NCI-H82 treated with DMSO at 0.1 percent for 48 hours (cell line): Measurements from ENCODE around the gene TRAPPC5.

Experiments
- DNase-seq: peaks from one replicate; lab custom pipeline; 2025; ENCODE audit not compliant: unreplicated experiment; lab: John Stamatoyannopoulos, UW

Gene TRAPPC5

DNA sequence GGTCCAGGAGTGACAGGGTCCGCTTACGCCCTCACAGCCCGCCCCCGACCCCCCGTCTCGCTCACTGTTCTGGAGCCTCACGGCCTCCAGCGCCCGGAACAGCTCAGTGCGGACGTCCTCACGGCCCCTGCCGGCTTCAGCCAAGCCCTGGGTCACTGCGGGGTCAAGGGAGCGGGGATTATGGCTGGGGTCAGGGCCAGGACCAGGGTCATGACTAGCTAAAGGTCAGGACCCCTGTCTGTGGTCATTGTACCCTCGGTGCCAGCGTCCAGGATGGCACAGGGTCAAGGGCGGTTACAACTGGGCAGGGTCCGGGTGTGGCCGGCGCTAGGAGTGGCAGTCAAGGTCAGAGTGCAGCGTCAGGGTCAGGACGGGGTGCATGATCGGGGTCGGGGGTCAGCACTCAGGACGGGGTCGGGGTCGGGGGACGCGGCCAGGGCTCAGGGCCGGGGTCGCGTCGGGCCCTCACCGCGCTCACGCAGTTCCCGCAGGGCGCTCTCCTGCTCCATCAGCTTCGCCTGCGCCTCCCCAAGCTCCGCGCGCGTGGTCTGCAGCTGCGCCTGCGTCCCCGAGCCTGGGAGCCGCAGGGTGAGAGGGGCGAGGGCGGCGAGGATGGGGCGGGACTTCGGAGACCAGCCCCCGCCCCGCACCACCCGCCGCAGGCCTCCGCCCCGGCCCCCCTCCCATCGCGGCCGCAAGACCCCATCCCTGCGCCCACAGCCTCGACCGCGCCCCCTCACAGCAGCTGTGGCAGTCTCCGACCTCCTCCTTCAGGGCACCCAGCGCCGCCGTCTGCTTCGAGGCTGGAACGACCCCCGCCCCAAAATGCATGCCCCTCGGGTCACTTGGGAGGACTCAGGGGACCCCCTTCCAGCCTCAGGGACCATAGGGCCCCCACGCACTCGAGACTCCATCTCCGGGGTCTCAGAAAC lies 49.9 kb downstream of the TRAPPC5 start:
- no peak for DNase-seq

DNA sequence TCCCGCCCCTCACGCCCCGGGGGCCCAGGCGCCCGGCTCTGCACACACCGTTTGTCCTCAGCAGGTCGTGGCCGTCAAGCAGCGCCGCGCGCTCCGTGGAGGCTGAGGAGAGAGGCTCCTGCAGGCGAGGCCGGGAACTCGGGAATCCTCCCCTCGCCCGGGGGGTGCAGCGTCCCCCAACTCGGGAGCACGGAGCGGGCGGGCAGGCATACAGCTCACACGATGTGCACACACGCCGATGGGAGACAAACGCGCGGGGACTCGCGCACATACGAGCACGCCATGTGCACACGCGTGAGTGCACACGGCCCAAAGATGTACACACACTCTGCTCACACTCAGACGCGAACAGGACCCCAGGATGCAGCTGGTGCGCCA lies 50.6 kb downstream of the TRAPPC5 start:
- DNase-seq, result no peak

DNA sequence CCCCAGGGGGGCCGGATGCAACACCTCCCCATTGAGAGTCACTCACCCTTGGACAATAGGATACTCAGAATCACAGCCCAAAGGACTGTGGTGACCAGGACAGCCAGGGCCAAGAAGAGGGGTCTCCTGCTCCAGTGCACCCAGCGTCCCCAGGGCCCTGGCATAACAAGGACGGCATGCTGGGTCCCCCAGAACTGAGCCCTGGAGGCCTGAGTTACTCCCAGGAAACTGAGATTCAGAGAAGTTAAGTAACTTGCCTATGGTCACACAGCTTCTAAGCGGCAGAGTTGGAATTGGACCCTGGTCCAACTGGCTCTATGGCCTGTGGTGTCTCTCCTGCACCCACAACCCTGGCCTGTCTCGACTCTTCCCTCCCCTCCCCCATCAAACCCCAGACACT lies 51.0 kb downstream of the TRAPPC5 start:
- no peak for DNase-seq

DNA sequence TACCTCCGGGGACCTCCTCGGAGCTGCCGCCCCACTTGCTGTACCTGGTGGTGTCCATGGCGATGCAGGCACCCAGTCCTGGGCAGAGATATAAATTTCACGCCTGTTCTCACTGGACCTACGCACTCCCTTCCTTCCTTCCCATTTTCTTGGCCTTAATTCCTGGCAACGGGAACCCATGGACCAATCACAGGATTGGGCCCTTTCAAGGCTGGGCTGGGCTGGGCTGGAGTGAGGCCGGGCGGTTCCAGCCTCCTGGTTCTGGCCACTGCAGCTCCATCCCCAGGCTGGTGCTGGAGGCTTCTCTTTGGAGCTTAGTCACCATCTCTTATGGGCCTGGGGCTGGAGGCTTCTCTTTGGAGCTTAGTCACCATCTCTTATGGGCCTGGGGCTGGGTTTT lies 51.4 kb downstream of the TRAPPC5 start, which contains the start of gene CLEC4G:
Gene CLEC4G (minus strand): TSS at position 66 of the 400 bp plus-strand sequence. CDS start 8 bp downstream, at position 58.
- no peak for DNase-seq

DNA sequence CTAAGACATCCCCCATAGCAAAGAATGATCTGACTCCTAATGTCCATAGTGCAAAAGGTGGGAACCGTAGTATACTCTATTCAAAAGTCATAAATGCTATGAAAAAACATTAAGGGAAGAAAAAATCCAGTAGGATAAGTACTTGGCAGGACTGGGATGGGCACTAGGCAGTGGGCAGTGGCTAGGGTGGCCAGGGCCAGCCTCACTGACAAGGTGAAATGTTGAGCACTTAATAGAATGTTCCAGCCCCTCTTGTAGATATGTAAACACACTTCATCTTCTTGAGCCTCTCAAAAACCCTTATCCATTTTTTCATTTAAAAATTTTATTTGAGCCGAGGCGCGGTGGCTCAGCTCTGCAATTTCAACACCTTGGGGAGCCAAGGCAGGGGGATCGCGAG lies 52.7 kb downstream of the TRAPPC5 start:
- DNase-seq, result no peak

DNA sequence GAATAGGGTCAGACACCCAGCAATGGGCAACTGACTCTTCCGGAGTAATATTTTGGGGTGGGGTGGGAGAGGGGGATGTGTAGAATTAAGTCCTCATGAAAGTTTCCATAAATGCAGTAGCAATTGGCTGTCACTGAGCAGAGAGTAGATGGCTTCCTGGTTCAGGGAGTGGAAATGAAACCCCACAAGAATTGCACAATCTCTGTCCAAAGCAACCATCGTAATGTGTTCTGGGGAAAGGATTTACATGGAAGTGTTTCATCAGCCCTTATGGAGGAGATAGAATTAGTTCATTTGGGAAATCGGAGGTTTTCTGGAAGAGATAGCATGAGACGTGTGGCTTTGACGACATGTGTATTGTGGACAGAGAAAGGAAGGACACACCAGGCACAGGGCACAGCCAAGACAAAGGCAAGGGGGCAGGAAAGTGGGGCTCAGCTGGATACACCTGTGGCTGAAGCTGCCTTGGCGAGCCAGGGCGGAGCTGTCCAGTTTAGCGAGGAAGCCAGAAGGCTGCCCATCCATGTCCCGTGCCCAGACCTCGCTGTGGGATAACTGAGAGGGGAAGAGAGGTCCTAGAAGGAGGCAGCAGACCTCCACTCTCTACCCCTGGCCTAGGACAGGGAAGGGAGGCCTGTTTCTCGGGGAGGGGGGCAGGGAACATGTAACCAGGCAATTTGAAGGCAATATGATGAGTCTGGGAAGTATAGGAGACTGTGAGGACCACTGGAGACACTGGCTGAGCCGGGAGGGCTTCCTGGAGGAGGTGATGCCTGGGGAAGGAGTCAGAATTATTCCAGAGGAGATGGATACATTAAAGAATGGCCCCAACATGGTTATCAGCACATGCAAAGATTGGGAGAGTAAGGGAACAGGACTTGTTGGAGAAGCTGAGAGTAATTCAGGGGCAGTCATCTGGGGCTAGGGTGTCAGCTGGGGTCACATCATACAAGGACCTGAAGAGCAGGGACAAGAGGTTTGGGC lies 53.9 kb downstream of the TRAPPC5 start:
- no peak for DNase-seq

DNA sequence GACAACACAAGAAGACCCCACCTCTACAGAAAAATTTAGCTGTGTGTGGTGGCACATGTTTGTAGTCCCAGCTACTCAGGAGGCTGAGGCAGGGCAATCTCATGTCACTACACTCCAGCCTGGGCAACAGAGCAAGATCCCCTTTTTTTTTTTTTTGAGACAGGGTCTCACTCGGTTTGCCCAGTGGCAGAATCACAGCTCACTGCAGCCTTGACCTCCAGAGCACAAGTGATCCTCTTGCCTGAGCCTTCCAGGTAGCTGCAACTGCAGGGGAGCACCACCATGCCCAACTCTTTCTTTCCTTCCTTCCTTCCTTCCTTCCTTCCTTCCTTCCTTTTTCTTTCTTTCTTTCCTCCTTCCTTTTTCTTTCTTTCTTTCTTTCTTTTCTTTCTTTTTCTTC lies 55.5 kb downstream of the TRAPPC5 start:
- DNase-seq, result no peak

DNA sequence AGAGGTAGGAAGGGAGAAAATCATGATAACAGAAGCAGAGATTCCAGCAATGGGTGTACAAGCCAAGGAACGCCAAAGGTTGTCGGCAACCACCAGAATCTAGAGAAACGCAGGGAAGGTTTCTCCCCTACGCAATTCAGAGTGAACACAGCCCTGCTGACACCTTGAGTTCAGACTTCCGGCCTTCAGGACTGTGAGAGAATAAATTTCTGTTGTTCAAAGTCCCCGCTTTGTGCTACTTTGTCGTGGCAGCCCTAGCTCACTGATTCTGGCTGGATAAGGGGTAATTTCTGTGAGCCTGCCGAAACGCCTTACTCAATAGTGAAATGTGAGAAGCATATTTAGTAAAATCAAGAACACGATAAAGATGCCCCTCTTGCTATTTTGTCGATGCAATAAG lies 56.6 kb downstream of the TRAPPC5 start:
- no peak for DNase-seq
